C1 segment of cervical spinal cord (tissue), 14 donors: Measurements from ENCODE around the gene LIN9.
A peak's percentile ranks its signal among the peaks of the same experiment; 100 is the strongest.

Experiments used
- DNase-seq, 14 donors: peaks; one replicate each; lab custom pipeline; 2025; lab: John Stamatoyannopoulos, UW

LIN9 gene

GRCh38 chr1:226320930-226321329 is 12.0 kb upstream of the LIN9 start:
- DNase-seq: no peak

- no peak for DNase-seq
Observed at GRCh38 chr1:226318471-226318870, 9.5 kb upstream of the LIN9 start.

- no peak for DNase-seq
Observed at GRCh38 chr1:226314055-226314454, 5.1 kb upstream of the LIN9 start.

- no peak for DNase-seq
Observed at GRCh38 chr1:226312065-226312464, 3.1 kb upstream of the LIN9 start.

- DNase-seq: no peak
Observed at GRCh38 chr1:226311376-226311775, 2.4 kb upstream of the LIN9 start.

GRCh38 chr1:226310637-226311195 is 1.8 kb upstream of the LIN9 start:
- DNase-seq: no peak

GRCh38 chr1:226310245-226310540 is 1.2 kb upstream of the LIN9 start:
- DNase-seq: no peak

- peak in 3 of 14 donors; percentile 43 to 66 (median 54) for DNase-seq
Observed at GRCh38 chr1:226309398-226310244, 657 bp upstream of the LIN9 start.

- peak in 3 of 14 donors; percentile 23 to 30 (median 28) for DNase-seq
Observed at GRCh38 chr1:226308166-226308722, 720 bp downstream of the LIN9 start.

GRCh38 chr1:226306425-226306824 is 2.5 kb downstream of the LIN9 start:
- DNase-seq: no peak

- no peak for DNase-seq
Observed at GRCh38 chr1:226305184-226305583, 3.8 kb downstream of the LIN9 start.

- no peak for DNase-seq
Observed at GRCh38 chr1:226304291-226304955, 4.5 kb downstream of the LIN9 start.

GRCh38 chr1:226302731-226303130 is 6.2 kb downstream of the LIN9 start:
- no peak for DNase-seq

GRCh38 chr1:226296911-226297310 is 12.1 kb downstream of the LIN9 start:
- DNase-seq: no peak

- DNase-seq: no peak
Observed at GRCh38 chr1:226293553-226293920, 15.4 kb downstream of the LIN9 start.

- no peak for DNase-seq
Observed at GRCh38 chr1:226292874-226293552, 16.0 kb downstream of the LIN9 start.

- DNase-seq: no peak
Observed at GRCh38 chr1:226287587-226287986, 21.4 kb downstream of the LIN9 start.

- DNase-seq: no peak
Observed at GRCh38 chr1:226281058-226281457, 27.9 kb downstream of the LIN9 start.

GRCh38 chr1:226279498-226279897 is 29.5 kb downstream of the LIN9 start:
- DNase-seq: no peak

GRCh38 chr1:226277897-226278296 is 31.1 kb downstream of the LIN9 start:
- DNase-seq: no peak

GRCh38 chr1:226276987-226277386 is 32.0 kb downstream of the LIN9 start:
- no peak for DNase-seq

GRCh38 chr1:226276077-226276682 is 32.8 kb downstream of the LIN9 start:
- no peak for DNase-seq
